BJ (cell line): ENCODE measurements around the gene NCF2. TPM values are rescaled to one million over a fixed set of nuclear protein-coding genes. Genes with fewer than 3 reads are reported as not detected.

Source experiments
- CTCF ChIA-PET: fragments of 350-600 bp; formaldehyde crosslinking; extraction: SDS; loops from one replicate; lab custom pipeline; 2021; ENCODE audit warnings: antibody characterized with exemption, inconsistent platforms; lab: Yijun Ruan, JAX
- POLR2A ChIA-PET: fragments of 300-600 bp; sonication (Branson Sonifier 250); formaldehyde crosslinking; extraction: SDS; loops from one replicate; lab custom pipeline; 2021; ENCODE audit warnings: antibody characterized with exemption; lab: Charles Lee
- DNase-seq: peaks from one replicate; pipeline ENCODE4 v3.0.0-alpha.2; 2011; ENCODE audit warnings: low read depth
- H3K27me3 ChIP-seq: 2 replicates; pipeline ENCODE4 v1.6.0; 2011; ENCODE audit warnings: low read length; ENCODE audit not compliant: control insufficient read depth, insufficient read depth
- H3K36me3 ChIP-seq: 2 replicates; pipeline ENCODE4 v1.5.1; 2011; ENCODE audit warnings: low read length; ENCODE audit not compliant: control insufficient read depth, insufficient read depth
- H3K4me3 ChIP-seq: 2 replicates; pipeline ENCODE4 v1.5.1; 2011; ENCODE audit warnings: low read depth, mild to moderate bottlenecking, control low read depth, low read length
- CTCF ChIP-seq: IDR thresholded peaks from 2 replicates; pipeline ENCODE4 v1.5.1; 2011; ENCODE audit warnings: low read depth, mild to moderate bottlenecking, control low read depth, inconsistent platforms, low read length, moderate library complexity; ENCODE audit not compliant: insufficient read depth
- polyA plus RNA-seq: library from polyadenylated mRNA; depleted of rRNA; stranded (reverse); fragments of >200 nt; gene quantifications from 2 replicates; pipeline ENCODE4 v1.2.3, GENCODE V29; 2011

Gene NCF2
- polyA plus RNA-seq, 1 experiment = 2.0 TPM

GRCh38 chr1:183586926-183587325 lies 3.3 kb downstream of the NCF2 start:
- Histone ChIP-seq H3K36me3 (no peaks in the 10 kb centered on the region), H3K4me3 (no peak overlapping the region), H3K27me3 (no peaks in the 10 kb centered on the region)
- ChIA-PET POLR2A (no interaction called here), CTCF (no interaction called here)
- no peak for TF ChIP-seq CTCF
- DNase-seq = no peak

GRCh38 chr1:183586455-183586854 lies 3.8 kb downstream of the NCF2 start:
- no peak for TF ChIP-seq CTCF
- H3K27me3 ChIP-seq = no peaks in the 10 kb centered on the region
- H3K36me3 ChIP-seq = no peaks in the 10 kb centered on the region
- CTCF ChIA-PET = no interaction called here
- H3K4me3 ChIP-seq = no peak overlapping the region
- DNase-seq = no peak
- POLR2A ChIA-PET = no interaction called here

- ChIA-PET CTCF (interaction anchor here (0.8 kb wide), 1 partner anchor 9 kb away, joined by 5 read pairs; no protein-coding TSS in a partner anchor), POLR2A (no interaction called here)
- no peak overlapping the region for H3K4me3 ChIP-seq
- no peaks in the 10 kb centered on the region for H3K27me3 ChIP-seq
- no peak for TF ChIP-seq CTCF
- no peaks in the 10 kb centered on the region for H3K36me3 ChIP-seq
- no peak for DNase-seq
These were observed 5.2 kb downstream of the NCF2 start for GRCh38 chr1:183585038-183585437.

- Histone ChIP-seq H3K4me3 (no peak overlapping the region), H3K27me3 (no peaks in the 10 kb centered on the region), H3K36me3 (no peaks in the 10 kb centered on the region)
- no peak for DNase-seq
- ChIA-PET CTCF (interaction anchor here (0.8 kb wide), 1 partner anchor 10 kb away, joined by 5 read pairs; no protein-coding TSS in a partner anchor), POLR2A (no interaction called here)
- no peak for TF ChIP-seq CTCF
These were observed 6.1 kb downstream of the NCF2 start for GRCh38 chr1:183584147-183584546.

GRCh38 chr1:183583466-183583865 lies 6.8 kb downstream of the NCF2 start:
- Histone ChIP-seq H3K4me3 (no peak overlapping the region), H3K27me3 (no peaks in the 10 kb centered on the region), H3K36me3 (no peaks in the 10 kb centered on the region)
- no peak for DNase-seq
- POLR2A ChIA-PET = no interaction called here
- CTCF ChIA-PET = no interaction called here
- no peak for TF ChIP-seq CTCF
